Measurements from ENCODE around the gene MALT1. TPM values are rescaled to one million over a fixed set of nuclear protein-coding genes. Genes with fewer than 3 reads are reported as not detected.

The MALT1 gene
- total and polyA plus RNA-seq, 2 experiments from 2014 or later, result 5.2 to 18.8 TPM

- peaks cover 21% of the 10 kb centered on the region for H3K36me3 Mint-ChIP-seq (ENCODE audit: low read depth)
- no peak for ATAC-seq
These were observed 20.0 kb downstream of the MALT1 start for GRCh38 chr18:58691256-58691655.

More at GRCh38 chr18:58691256-58691655, 20.0 kb downstream of the MALT1 start:
- no peaks in the 10 kb centered on the region for H3K36me3 ChIP-seq (ENCODE audit: insufficient read depth)
- DNase-seq (ENCODE audit: low spot score), result no peak
- peaks cover 3% of the 10 kb centered on the region for H3K27me3 Mint-ChIP-seq (ENCODE audit: insufficient read depth, low read depth, poor library complexity)
- no peak overlapping the region for H3K4me2 ChIP-seq
- no peaks in the 10 kb centered on the region for H4K20me1 ChIP-seq (replicated peaks; ENCODE audit: insufficient read depth)
- no peak overlapping the region for H3K4me3 Mint-ChIP-seq
- H3K9me3 Mint-ChIP-seq, result peaks cover 6% of the 10 kb centered on the region; the same call in 1 of the 3 replicates
- H3K4me1 Mint-ChIP-seq, result peaks cover 10% of the 10 kb centered on the region
- no peak overlapping the region for H3K27ac ChIP-seq (ENCODE audit: low read depth)
- peaks cover 4% of the 10 kb centered on the region; the same call in 1 of the 2 replicates for H3K4me1 ChIP-seq (ENCODE audit: insufficient read depth)
- H2AFZ ChIP-seq, result no peak overlapping the region
- TF ChIP-seq ZNF114 (CRISPR knock-in tag; IDR thresholded peaks at IDR 0.05) (no peak), JUNB (IDR thresholded peaks at IDR 0.05; ENCODE audit: unreplicated experiment) (no peak), ETS1 (IDR thresholded peaks at IDR 0.05) (no peak), REST (IDR thresholded peaks at IDR 0.05; ENCODE audit: unreplicated experiment) (no peak), ZNF462 (CRISPR knock-in tag; IDR thresholded peaks at IDR 0.05) (no peak), EZH2phosphoT487 (IDR thresholded peaks at IDR 0.05; ENCODE audit: unreplicated experiment) (no peak), POLR2AphosphoS5 (IDR thresholded peaks at IDR 0.05; ENCODE audit: low read depth) (no peak), STAT1 (IDR thresholded peaks at IDR 0.05; ENCODE audit: unreplicated experiment) (no peak), CTCF (conservative IDR thresholded peaks at IDR 0.05; ENCODE audit: low read depth in 2 of 2) (no peak), NANOG (IDR thresholded peaks at IDR 0.05; ENCODE audit: borderline replicate concordance) (no peak), ZNF331 (CRISPR knock-in tag; IDR thresholded peaks at IDR 0.05; ENCODE audit: low read depth) (no peak), EZH2 (IDR thresholded peaks at IDR 0.05; ENCODE audit: low read depth, unreplicated experiment) (no peak), CREB1 (CRISPR knock-in tag; IDR thresholded peaks at IDR 0.05; ENCODE audit: low read depth) (no peak)
- H3K4me3 ChIP-seq, result no peak overlapping the region
- H3K27me3 ChIP-seq (ENCODE audit: insufficient read depth), result no peaks in the 10 kb centered on the region
- 0 out of 2 replicates have a peak, but pooled peaks cover 7% of the 10 kb centered on the region for H3K9me2 ChIP-seq (ENCODE audit: insufficient read depth)
- no peaks in the 10 kb centered on the region for H3K79me2 ChIP-seq (replicated peaks; ENCODE audit: insufficient read depth)
- no peaks in the 10 kb centered on the region for H3F3A ChIP-seq (replicated peaks; ENCODE audit: low read depth)
- H3K27ac Mint-ChIP-seq, result no peak overlapping the region
